Activated CD8-positive, alpha-beta T cell treated with anti-CD3 and anti-CD28 coated beads for 36 hours (primary cell): ENCODE results near the gene ATG3. TPM values are rescaled to one million over a fixed set of nuclear protein-coding genes. Genes with fewer than 3 reads are reported as not detected.

Source experiments
- ATAC-seq: fragments of 200-7000 bp; cut with Tn5 transposase; one replicate; pipeline ENCODE4 v1.10.0; 2021; ENCODE audit warnings: mild to moderate bottlenecking, moderate library complexity
- CTCF ChIA-PET: fragments of 350-600 bp; sonication (Branson Sonifier 250); formaldehyde crosslinking; loops from one replicate; lab custom pipeline; 2021; ENCODE audit warnings: antibody characterized with exemption; lab: Charles Lee
- POLR2A ChIA-PET: fragments of 350-600 bp; sonication (Branson Sonifier 250); formaldehyde crosslinking; loops from one replicate; lab custom pipeline; 2021; ENCODE audit warnings: antibody characterized with exemption; lab: Charles Lee
- DNase-seq: peaks from one replicate; pipeline ENCODE4 v3.0.0-alpha.2; 2020
- H3K27ac Mint-ChIP-seq: one replicate; pipeline ENCODE4 v1.8.0; 2021; ENCODE audit warnings: mild to moderate bottlenecking, mixed read lengths
- H3K27me3 Mint-ChIP-seq: one replicate; pipeline ENCODE4 v1.8.0; 2021; ENCODE audit warnings: mixed read lengths
- H3K36me3 Mint-ChIP-seq: one replicate; pipeline ENCODE4 v1.8.0; 2021; ENCODE audit warnings: low read depth, mixed read lengths
- H3K4me1 Mint-ChIP-seq: one replicate; pipeline ENCODE4 v1.8.0; 2021; ENCODE audit warnings: low read depth, mixed read lengths
- H3K4me3 Mint-ChIP-seq: one replicate; pipeline ENCODE4 v1.8.0; 2021; ENCODE audit warnings: mild to moderate bottlenecking, moderate library complexity, mixed read lengths
- H3K9me3 Mint-ChIP-seq: one replicate; pipeline ENCODE4 v1.8.0; 2021; ENCODE audit warnings: mixed read lengths
- intact Hi-C: fragments of 100-400 bp; cut with micrococcal nuclease; formaldehyde crosslinking; loops from one replicate; pipeline ENCODE4 v1.10.0; 2022
- total RNA-seq, 2 experiments: library from RNA; stranded (reverse); gene quantifications; one replicate each; pipeline ENCODE4 v1.2.3, GENCODE V29; 2021
- TF ChIP-seq, protein P1 (sequence below): fragments of 200-600 bp; IDR thresholded peaks from one replicate; pipeline ENCODE4 v1.8.0; 2022; ENCODE audit warnings: antibody characterized with exemption, mild to moderate bottlenecking

ATG3 gene
- total RNA-seq, 2 experiments from 2014 or later, result 56.5 to 58.4 TPM

DNA sequence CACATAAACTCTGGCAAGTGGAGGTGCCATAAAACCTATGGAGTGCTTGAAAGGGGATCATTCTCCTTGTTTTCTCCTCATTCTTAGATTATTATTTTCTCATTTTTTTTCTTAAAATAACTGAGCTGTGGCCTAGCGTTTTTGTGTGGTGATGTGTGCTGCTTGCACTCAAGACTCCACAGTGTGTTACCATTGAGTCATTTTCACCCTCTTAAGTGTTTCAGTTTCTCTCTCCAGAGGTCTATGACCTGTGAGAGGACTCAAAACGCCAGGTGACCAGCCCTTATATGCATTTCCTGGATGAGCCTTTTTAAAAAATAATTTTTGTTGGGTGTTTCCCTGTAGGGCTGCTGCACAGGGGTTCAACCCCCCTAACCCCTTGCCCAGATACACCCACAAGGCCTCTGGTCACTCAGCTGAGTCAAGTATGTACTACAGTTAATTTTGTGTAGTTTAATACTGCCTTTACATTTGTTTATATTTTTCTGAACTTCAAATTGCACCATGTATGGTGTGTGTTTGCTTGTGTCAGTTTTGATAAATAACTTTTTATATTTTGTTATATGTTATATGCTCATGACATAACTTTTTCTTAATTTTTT lies 47.1 kb downstream of the ATG3 start:
- Mint-ChIP-seq H3K36me3 (peaks cover 12% of the 10 kb centered on the region), H3K4me1 (peaks cover 26% of the 10 kb centered on the region), H3K9me3 (peaks cover 6% of the 10 kb centered on the region), H3K4me3 (no peak overlapping the region), H3K27ac (no peak overlapping the region), H3K27me3 (no peaks in the 10 kb centered on the region)
- CTCF ChIA-PET, result interaction anchor here (0.8 to 2.2 kb wide), 6 partner anchors 10 to 221 kb away, joined by 3 to 10 read pairs (median 3); partner anchors contain the start of gene CD200
- ATAC-seq (peak; percentile 95), DNase-seq (peak; percentile 63)
- POLR2A ChIA-PET, result interaction anchor here (0.6 to 1.2 kb wide), 4 partner anchors 13 to 49 kb away, joined by 3 to 5 read pairs (median 3); no protein-coding TSS in a partner anchor
- intact Hi-C loops, result loop anchor here (5.0 kb wide), 2 partner anchors 377 to 402 kb away; no protein-coding TSS in a partner anchor
- TF ChIP-seq, protein P1, sequence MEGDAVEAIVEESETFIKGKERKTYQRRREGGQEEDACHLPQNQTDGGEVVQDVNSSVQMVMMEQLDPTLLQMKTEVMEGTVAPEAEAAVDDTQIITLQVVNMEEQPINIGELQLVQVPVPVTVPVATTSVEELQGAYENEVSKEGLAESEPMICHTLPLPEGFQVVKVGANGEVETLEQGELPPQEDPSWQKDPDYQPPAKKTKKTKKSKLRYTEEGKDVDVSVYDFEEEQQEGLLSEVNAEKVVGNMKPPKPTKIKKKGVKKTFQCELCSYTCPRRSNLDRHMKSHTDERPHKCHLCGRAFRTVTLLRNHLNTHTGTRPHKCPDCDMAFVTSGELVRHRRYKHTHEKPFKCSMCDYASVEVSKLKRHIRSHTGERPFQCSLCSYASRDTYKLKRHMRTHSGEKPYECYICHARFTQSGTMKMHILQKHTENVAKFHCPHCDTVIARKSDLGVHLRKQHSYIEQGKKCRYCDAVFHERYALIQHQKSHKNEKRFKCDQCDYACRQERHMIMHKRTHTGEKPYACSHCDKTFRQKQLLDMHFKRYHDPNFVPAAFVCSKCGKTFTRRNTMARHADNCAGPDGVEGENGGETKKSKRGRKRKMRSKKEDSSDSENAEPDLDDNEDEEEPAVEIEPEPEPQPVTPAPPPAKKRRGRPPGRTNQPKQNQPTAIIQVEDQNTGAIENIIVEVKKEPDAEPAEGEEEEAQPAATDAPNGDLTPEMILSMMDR, result no peak

DNA sequence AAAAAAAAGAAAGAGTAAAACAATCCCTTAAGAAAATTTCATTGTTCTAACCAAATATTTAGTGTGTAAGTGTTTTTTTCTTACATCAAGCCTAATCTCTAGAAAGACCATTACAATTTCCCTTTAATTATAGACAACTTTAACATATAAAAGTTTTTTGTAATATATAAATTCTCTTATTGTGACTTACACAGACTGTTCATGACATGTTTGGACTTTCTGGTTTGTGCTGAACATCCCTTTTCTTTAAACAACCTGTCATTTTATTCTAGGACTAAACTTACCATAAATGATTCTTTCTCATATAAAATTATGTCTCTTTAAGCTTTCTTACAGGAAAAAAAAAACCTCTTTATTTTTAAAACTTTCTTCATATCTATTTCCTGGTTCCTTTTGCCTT lies 49.4 kb downstream of the ATG3 start:
- DNase-seq (no peak), ATAC-seq (no peak)
- POLR2A ChIA-PET, result no interaction called here
- Mint-ChIP-seq H3K4me3 (no peak overlapping the region), H3K4me1 (peaks cover 18% of the 10 kb centered on the region), H3K27me3 (no peaks in the 10 kb centered on the region), H3K27ac (no peak overlapping the region), H3K9me3 (peaks cover 5% of the 10 kb centered on the region), H3K36me3 (peaks cover 7% of the 10 kb centered on the region)
- intact Hi-C loops, result no loop called here
- CTCF ChIA-PET, result interaction anchor here (1.5 to 2.2 kb wide), 2 partner anchors 20 to 179 kb away, joined by 4 to 10 read pairs; partner anchors contain the start of gene CD200
- TF ChIP-seq, protein P1, result no peak

DNA sequence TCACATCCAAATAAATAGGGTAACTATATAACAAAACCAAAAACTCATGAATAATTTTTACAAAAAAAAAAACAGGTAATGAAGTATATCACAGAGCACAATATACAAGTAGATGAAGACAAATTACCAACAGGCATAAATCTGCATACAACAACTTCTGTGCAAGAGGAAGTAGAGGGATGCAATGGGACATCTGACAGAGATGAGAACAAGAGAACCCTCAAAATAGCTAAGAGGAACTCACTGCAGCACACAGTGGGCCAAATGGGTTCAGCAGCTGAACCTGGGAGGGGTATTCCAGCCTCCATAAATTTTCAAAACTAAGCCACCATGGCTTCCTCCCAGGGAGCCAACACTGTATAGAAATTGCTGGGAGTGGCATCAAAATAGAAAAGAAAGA lies 52.9 kb downstream of the ATG3 start:
- peaks cover 5% of the 10 kb centered on the region for H3K9me3 Mint-ChIP-seq
- ATAC-seq, result no peak

DNA sequence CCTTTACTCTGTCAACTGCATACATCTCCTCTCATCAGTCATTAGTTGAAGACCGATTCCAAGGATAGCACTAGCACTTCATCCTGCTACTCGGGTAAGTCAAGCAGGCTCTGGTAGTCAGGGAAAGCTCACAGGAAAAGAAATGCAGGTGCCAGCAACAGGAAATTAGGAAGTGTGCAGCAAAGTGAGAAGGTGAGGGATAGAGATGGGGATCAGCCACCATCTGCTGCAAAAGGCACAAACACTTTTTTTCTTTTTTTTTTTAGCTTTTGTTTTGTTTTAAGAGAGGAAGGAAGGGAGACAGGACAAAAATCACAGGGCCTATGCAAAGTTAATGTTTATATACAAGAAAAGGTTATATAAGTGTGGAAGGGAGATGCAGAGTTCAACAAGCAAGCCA lies 53.5 kb downstream of the ATG3 start:
- DNase-seq (no peak), ATAC-seq (no peak)
- H3K27ac Mint-ChIP-seq, result no peak overlapping the region
- TF ChIP-seq, protein P1, result no peak
- peaks cover 6% of the 10 kb centered on the region for H3K36me3 Mint-ChIP-seq
- ChIA-PET POLR2A (interaction anchor here (0.7 to 1.1 kb wide), 3 partner anchors 9 to 169 kb away, joined by 3 read pairs; partner anchors contain the start of gene BTLA), CTCF (interaction anchor here (0.8 to 1.3 kb wide), 2 partner anchors 10 to 186 kb away, joined by 3 to 5 read pairs; partner anchors contain the start of gene BTLA)
- H3K9me3 Mint-ChIP-seq, result peaks cover 5% of the 10 kb centered on the region
- intact Hi-C loops, result no loop called here
- no peak overlapping the region for H3K4me3 Mint-ChIP-seq
- no peaks in the 10 kb centered on the region for H3K27me3 Mint-ChIP-seq
- peaks cover 25% of the 10 kb centered on the region for H3K4me1 Mint-ChIP-seq

More for the DNA sequence above, 52.9 kb downstream of the ATG3 start:
- H3K4me1 Mint-ChIP-seq, result peaks cover 20% of the 10 kb centered on the region
- DNase-seq, result no peak
- no peaks in the 10 kb centered on the region for H3K27me3 Mint-ChIP-seq
- ChIA-PET POLR2A (interaction anchor here (1.0 to 1.1 kb wide), 2 partner anchors 46 to 170 kb away, joined by 3 read pairs; no protein-coding TSS in a partner anchor), CTCF (no interaction called here)
- TF ChIP-seq, protein P1, result no peak
- peaks cover 6% of the 10 kb centered on the region for H3K36me3 Mint-ChIP-seq
- no peak overlapping the region for H3K4me3 Mint-ChIP-seq
- intact Hi-C loops, result no loop called here
- no peak overlapping the region for H3K27ac Mint-ChIP-seq

DNA sequence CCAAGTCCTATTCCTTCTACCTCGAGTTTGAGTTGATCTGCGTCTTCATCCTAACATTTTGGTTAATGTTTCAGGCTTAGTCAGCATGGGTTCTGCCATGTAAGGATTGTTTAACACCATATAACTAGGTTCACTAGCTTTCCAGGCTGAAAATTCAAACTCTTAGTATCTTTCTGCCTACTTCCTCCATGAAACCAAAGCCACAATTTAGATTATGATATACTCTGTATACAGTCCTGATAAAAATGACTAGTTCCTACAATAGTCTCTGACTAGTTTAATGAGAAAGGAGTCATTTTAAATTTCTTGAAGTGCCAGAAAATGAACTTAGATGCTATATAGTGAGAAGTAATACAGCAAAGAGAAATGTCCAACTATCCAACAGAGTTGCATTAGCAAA lies 55.9 kb downstream of the ATG3 start:
- Mint-ChIP-seq H3K9me3 (no peaks in the 10 kb centered on the region), H3K4me3 (no peak overlapping the region), H3K36me3 (no peaks in the 10 kb centered on the region), H3K27me3 (no peaks in the 10 kb centered on the region), H3K27ac (no peak overlapping the region), H3K4me1 (peaks cover 32% of the 10 kb centered on the region)
- ATAC-seq (no peak), DNase-seq (no peak)
- TF ChIP-seq, protein P1, result no peak
- CTCF ChIA-PET, result no interaction called here
- intact Hi-C loops, result no loop called here
- POLR2A ChIA-PET, result no interaction called here
